GM18499 (cell line): Measurements from ENCODE around the gene RIOK2.

Source experiments
- ATAC-seq: cut with Tn5 transposase; IDR thresholded peaks from one replicate; pipeline ENCODE4 v1.9.1; 2021; ENCODE audit warnings: moderate number of reproducible peaks; ENCODE audit not compliant: insufficient read depth, unreplicated experiment

The RIOK2 gene

DNA sequence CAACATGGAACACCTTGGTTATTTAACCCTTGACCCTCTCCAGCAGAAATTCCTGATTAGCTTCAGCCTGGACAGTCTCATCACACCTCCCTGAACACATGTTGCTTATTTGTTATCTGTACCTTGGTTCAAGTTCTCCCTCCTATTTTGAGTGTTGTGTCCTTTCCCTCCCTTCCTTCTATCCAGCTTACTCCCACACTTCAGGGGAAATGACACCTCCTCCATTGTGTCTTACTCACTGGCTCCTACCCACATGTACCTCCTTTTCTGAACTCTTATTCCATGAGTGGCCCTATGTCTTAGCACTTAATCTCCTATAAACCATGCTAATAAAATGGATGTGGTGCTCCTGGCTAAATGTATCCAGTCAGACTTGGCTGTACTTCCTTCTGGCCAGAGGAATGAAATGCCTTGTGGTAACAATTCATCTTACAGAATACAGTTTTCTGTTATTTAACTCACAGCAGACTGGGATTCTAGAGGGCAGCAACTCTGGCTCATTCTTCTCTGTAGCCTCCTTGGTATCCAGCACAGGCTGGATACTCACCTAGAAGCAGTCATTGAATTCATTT is 51.8 kb downstream of the RIOK2 start:
- ATAC-seq: no peak

DNA sequence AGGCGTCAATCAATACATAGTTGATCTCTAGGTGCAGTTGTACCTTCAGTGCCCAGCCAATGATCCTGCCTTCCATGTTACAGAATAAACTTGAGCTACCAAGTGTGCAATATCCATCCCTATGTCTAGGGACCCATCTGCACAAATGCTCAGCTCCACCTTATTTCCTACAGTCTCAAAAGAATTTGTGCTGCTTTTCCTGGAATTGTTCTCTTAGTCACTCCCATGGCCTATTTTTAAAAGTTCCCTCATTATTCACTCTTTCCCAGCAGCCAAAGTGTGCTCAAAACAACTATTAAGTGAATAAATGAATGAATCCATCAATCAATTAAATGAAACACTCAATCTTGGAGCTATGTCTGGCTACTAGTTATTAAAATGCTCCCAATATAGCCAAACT is 55.3 kb downstream of the RIOK2 start:
- ATAC-seq: no peak

DNA sequence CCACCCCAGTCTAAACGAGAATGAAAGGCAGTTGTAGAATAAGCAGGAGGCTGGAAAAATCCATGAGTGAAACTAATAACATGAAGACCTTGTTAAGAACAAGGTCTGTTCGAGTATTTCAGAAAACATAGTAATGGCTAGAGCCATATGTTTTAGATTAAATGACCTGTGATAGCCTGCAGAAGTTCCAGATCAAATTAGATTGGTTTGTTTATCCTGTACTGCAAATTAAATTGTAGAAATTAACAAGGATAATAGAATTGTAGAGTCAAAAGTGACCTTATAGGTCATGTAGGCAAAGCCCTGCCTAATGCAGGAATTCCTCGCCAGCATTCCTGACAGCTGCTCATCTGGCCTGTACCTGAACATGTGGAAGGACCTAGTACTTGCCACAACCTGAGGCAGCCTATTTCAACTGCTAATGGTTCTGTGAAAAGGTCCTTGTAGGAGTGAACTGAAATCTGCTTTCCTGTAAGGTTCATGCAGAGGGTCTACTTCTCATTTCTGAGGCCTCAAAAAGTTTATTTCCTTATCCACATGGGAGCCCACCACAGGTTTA is 57.8 kb downstream of the RIOK2 start:
- no peak for ATAC-seq

DNA sequence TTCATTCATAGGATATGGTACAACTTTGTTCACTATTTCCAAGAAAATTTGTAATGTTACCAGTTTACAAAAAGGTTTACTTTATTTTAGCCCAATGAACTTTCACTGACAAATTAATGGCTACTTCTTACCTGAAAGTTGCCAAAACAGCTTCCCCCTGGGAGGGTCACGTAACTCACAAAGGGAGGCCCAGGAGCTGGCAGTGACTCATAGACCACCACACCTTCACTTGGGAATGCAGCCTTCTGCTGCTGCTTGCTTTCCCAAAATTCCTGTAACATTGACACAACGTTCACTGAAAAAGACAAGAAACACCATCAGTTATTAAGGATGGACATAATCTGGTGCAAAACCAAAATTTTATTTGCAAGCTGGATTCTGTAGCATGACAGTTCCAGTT is 58.7 kb downstream of the RIOK2 start:
- ATAC-seq: no peak

DNA sequence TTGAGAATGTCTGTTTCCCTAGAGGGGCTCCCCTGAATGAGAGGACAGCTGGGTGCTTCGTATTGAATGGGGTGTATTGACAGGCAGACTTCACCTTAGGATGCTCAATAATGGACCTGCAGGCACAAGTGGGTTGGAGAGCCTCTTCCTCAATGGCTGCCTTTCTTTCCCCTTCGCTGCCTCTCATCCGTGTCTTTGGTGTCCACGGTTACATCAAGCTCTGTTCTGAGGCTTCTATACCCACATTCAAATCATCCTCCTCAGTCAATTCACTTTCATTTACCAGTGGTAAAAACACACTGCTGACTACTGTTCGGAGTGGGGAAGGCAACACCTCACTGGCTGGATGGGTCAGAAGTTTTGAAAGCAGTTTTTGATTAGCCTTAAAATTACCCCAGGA is 61.2 kb downstream of the RIOK2 start:
- ATAC-seq: no peak

DNA sequence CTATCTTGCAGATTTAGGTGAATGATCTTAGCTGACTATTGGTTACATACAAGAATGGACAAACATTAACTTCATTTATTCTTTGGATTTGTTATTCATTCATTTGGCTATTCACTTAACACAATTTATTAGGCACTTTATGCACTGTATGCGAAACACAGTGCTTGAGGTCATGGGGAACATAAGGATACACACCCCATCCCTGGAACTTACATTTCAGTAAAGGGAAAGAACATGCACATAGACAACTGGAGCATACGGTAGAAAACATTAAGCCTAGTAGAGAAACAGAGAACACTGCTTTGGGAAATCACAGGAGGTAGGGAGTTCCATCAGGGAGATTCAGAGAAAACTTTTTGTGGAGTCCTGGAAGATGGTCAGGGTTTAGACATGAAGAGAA is 62.9 kb downstream of the RIOK2 start:
- ATAC-seq: no peak

DNA sequence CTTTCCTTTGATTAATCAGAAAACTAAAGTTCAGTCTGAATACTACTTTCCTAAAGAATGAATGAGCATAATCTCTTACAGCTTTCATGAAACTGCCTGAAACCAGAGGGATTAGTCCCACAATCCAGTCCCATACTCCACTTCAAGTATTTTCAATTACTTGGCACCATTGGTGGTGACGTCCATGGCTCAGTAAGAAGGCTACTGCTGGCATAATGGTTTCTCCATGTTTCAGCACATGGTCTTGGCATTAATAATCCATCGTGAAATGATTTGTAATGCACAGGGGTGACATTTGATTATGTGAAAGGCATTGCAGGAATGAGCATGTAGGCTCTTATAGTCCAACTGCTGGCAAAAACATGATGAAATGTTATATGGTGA is 64.0 kb downstream of the RIOK2 start:
- no peak for ATAC-seq

DNA sequence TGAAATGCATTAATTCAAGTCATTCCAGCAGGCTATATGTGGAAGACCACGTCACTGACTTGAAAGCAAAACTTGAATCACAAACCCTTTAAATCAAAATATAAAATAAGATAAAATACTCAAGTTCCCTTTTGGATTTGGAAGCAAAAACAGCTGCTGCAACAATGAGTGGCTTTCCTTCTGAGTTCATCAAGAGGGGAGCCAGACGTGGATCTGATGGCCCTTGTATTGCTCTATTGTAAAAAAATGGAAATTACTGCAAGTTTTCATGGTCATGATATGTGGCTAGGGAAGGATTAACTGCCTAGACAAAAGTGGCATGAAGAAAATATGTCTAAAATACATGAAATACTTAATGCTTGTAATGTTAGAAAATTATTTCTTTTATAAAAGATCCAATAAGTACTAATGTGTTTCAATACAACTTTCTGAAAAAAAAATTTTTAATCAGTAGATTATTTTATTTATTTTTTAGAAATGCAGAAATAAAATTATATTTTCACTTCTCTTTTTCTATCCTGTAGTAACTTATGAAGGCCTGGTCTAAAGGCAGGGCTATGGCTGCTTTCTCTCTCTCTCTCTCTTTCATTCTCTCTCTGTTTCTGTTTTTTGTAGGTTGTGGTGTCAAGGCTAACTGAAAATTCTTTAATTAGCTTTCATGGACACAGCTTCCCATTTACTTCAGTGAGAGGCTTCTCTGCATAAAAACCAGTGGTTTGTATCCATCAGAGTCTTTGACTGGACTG is 64.6 kb downstream of the RIOK2 start:
- ATAC-seq: no peak

DNA sequence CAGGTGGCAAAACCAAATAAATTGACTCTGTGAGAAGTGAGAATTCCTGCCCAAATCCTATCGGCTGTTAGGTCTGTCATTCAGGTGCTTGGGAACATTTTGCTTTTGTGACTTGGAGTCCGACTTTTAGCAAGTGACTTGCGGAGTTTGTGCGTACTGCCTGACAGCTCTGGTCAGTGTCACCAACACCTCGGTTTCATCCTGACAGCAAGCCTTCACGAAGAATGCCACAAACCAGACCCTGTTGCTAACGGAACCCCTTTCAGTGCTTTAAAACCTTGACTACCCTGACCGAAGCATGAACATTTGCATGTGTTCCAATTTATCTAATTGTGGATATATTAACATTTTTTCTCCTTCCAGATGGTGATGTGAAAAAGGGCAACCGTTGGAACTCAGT is 67.1 kb downstream of the RIOK2 start:
- ATAC-seq: no peak

DNA sequence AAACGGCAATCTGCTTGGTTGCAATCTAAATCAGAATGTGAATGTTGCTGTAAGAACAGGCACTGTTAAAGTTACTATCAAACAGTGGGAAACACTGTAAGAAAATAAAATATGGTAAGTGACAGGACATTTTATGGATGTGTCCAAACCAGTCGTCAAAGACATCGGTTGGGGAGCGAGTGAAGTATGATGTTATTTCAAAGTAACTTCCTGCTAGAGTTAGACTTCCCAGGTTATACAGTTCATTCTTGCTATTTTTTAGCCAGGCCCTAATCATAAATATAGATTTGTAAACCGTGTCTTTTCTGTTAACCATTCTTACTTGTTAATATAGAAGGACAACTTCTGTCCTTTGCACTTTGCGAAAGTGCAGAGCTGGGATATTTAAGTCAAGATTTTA is 70.8 kb downstream of the RIOK2 start:
- no peak for ATAC-seq

DNA sequence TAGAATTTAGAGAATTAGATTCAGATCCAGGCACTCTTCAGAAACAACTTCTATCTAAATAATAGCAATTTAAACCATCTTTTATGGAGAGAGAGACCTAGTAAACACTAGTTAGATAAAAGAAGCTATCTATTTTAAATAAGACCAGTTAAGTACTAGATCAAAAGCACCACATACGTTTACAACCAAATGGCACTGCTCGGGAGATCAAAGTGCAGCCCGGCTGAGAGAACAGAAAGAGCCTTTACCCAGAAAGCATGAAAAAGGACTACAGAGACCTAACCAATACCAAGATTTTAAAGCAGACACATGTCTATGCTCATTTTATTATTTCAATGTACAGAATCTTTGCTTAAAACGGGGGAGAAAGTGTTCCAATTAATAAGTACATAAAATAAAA is 71.4 kb downstream of the RIOK2 start:
- no peak for ATAC-seq

DNA sequence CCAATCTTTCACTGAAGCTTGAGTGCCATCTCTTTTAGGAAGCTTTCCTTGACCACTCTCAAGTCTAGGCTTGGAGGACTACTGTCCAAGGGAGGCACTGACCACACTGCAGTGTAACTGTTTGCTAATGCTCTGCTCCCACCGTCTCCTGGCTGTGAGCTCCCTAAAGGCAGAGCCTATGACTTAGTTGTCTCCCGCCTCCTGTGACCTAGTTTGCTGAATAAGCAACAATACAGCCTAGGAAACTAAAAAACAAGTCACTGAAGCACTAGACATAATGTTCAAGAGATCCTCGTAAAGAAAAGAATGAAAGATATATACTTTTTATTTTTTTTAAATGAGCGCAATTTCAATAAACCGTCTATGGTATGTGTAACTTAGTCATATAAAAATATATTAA is 72.0 kb downstream of the RIOK2 start:
- no peak for ATAC-seq
